ENCODE measurements around the gene GGA1. TPM values are rescaled to one million over a fixed set of nuclear protein-coding genes. Genes with fewer than 3 reads are reported as not detected.
"Not testable (repeated sequence)": the region's sequence is repeated elsewhere in the genome, so short reads cannot be mapped to it uniquely, and the experiment has no call there.

GGA1 gene
- total RNA-seq, 1 experiment from 2014 or later: 53.3 TPM

DNA sequence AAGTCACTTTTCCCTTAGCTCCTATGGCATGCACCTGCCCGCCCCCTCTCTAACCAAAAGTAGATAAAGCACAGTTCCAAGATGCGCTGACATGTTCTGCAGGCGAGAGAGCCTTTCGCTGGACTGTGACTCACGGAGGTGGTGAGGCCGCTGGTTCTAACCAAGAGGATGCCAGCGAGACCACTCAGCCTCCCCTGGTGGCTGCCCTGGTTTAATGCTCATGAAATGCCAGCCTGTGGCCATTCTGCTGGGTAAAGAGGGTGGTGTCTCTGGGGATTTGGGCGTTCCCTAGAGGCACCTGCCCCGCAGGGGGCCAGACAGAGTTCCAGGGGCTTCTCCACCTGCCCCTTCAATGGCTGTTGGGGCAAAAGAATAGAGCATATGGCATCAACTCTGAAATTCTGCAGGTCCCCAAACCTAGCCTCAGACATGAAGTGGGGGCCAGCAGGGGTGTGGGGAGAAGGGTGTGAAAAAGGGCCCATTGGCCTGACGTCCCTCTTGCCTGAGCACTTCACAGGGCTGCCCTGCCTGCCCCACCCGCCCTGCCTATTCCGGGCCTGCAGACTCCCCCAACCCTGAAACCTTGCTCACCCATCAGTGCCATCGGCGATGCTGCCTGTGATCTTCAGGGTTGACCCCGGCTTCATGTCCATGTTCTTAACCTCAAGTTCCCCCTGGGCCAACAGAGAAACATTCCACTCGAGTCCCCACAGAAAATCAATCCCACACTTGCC lies 37.2 kb upstream of the GGA1 start:
- DNase-seq (ENCODE audit: low read depth): peak; percentile 51

DNA sequence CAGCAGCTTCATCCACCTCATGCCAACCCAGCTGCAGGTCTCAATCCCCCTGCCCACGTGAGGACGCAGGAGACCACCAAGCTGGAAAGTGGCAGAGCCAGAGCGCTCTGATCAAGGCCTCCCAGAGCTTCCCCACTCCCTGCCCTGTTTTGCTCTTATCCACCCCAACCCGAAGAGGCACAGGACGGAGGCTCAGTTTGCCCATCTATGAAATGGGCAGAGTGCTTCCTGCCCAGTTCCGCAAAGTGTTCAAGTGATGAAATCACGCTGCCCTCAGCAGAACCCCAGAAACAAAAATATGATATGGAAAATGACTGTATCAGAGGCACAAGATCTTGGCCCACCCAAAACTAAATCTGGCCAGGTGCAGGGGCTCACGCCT lies 36.7 kb upstream of the GGA1 start:
- DNase-seq (ENCODE audit: low read depth): no peak

DNA sequence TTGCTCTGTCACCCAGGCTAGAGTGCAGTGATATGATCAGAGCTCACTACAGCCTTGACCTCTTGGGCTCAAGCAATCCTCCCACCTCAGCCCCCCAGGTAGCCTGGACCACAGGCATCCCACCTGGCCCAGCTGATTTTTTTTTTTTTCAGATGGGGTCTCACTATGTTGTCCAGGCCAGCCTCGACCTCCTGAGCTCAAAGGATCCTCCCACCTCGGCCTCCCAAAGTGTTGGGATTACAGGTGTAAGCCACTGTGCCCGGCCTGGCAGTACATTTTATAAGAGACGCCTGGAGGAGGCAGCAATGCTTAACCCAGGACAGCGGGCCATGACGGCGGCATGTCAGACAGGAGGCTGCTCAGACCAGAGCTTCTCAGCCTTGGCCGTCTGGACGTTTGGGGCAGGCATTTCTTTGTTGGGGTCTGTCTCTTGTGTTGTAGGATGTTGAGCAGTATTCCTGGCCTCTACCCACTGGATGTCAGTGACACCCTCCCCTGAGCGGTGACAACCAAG lies 33.1 kb upstream of the GGA1 start:
- DNase-seq (ENCODE audit: low read depth): no peak

DNA sequence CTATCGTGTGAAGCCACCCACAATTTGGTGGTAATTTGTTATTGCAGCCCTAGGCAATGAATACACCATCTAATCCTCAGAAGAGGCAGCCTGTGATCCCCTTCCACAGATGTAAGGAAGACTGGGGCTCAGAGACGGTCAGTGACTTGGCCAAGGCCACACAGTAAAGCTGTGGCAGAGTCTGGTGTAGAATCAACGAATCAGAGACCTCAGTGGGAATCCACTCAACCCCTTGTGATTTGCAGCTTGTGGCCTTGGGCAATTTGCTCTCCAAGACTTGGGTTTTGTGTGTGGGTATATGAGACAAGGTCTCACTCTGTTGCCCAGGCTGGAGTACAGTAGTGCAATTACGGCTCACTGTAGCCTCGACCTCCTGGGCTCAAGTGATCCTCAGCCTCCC lies 30.6 kb upstream of the GGA1 start:
- DNase-seq (ENCODE audit: low read depth): no peak

DNA sequence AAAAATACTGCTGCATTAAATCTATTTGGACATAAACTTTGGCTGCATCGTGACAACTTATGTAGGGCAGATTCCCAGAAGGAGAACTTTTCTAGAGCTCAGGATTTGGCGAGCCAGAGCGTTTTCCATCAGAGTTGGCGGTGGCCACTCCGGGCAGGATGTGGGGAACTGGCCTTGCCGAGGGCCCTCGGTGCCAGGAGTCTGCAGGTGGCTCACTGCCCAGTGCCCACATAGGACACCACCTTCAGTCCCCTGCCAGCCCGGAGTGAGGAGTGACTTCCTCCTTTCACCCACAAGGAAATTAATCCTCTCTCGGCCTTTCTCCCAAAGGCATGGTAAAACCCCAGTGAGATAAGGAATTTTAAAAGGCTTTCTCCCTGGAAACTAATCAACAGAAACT lies 27.1 kb upstream of the GGA1 start:
- DNase-seq (ENCODE audit: low read depth): no peak

DNA sequence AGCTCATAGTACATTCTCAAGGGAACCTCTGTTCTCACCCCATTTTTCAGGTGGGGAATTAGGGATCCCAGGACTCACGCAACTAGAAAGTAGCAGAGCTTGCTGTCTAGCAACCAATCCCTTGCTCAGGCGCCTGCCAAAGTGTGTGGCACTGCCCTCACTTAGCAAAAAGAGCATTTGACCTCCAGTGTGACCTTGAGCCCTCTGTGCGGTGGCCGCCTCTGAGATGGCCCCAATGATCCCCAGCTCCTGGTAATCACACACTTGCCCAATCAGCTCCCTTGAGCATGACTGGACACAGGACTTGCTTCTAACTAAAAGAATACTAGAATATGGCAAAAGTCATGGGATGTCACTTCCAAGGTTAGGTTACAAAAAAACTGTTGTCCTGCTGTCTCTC lies 26.1 kb upstream of the GGA1 start:
- no peak for DNase-seq (ENCODE audit: low read depth)

DNA sequence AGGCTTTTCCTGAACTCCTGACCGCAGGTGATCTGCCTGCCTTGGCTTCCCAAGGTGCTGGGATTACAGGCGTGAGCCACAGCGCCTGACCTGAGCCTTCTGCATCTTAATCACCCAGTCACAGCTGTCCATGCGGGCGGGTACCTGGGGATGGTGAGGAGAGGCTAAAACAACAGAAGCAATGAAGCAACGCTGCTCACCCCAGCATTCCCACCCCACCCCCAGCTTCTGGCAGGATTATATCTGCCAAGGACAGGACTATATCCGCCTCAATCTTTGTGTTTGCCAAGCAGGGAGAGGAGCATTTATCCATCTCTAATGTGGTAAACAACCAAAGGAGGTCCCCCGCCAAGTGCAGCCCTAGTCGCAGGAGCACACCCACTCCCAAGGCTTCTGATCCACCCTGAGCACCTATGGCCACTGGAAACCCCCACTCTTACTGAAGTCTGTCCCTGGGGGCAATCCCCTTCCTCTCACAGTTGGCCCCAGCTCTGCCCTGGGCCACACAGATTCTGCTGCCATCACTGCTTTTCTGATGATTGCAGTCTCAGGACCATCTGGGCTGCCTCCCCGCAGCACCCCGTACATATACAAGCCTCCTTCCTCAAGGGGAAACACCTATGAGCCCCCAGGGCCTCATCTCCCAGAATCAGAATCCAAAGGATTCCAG lies 20.0 kb upstream of the GGA1 start:
- DNase-seq (ENCODE audit: low read depth): no peak

DNA sequence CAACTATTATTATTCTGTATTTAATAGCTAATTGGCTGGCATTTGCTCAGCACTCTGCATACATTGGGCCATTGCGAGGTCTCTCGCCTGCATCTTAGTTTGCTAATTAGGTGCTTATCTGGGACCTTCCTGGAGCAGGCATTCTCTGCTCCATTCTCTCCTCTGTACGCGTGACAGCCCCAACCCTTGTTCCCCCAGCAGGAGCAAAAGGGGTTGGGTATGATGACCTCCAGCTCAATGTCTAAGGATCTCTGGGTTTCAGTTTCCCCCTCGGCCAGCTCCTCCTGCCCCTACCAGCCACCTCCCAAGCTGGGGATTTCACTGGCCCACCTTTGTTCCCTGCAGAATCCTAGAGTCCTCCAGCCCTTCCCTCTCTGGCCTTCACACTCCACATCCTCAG lies 19.0 kb upstream of the GGA1 start:
- no peak for DNase-seq (ENCODE audit: low read depth)

DNA sequence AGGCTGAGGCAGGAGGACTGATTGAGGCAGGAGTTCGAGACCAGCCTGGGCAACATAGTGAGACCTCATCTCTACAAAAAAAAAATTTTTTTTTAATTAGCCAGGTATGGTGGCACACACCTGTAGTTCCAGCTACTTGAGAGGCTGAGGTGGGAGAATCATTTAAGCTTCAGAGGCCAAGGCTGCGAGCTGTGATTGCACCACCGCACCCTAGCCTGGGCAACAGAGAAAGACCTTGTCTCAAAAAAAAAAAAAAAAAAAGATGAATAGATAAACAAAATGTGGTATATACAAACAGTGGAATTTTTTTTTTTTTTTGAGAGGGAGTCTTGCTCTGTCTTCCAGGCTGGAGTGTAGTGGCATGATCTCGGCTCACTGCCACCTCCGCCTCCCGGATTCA lies 17.6 kb upstream of the GGA1 start:
- DNase-seq (ENCODE audit: low read depth): not testable (repeated sequence)

DNA sequence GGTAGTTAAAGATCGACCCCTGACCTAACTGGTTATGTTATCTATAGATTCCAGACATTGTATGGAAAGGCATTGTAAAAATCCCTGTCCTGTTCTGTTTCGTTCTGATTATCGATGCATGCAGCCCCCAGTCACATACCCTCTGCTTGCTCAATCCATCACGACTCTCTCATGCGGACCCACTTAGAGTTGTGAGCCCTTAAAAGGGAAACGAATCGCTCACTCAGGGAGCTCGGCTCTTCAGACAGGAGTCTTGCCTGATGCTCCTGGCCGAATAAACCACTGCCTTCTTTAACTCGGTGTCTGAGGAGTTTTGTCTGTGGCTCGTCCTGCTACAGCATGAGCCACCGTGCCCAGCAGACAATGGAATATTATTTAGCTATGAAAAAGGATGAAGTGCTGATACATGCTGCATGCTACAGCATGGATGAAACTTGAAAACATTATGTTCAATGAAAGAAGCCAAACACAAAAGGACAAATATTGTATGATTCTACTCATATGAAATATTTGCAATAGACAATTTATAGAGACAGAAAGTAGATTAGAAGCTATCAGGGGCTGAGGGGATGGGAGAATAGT lies 16.7 kb upstream of the GGA1 start:
- DNase-seq (ENCODE audit: low read depth): no peak

DNA sequence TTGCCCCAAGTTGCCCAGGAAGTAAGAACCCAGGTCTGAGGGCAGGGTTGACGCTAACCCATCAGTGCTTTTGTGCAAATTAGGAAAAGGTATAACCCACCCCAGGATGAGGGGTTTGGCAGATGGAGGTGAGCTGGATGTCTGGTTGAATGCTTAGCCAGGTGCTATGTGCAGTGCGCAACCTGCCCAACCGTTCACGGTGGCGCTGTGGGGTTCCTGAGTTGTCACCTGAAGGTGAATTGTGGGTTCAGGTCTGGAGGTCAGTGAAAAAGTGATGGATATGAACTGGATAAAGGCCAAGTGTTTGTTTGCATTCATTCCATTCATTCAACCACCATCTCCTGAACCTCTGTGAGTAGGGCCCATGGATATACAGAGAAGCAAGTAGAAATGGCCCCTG lies 14.4 kb upstream of the GGA1 start:
- DNase-seq (ENCODE audit: low read depth): no peak

DNA sequence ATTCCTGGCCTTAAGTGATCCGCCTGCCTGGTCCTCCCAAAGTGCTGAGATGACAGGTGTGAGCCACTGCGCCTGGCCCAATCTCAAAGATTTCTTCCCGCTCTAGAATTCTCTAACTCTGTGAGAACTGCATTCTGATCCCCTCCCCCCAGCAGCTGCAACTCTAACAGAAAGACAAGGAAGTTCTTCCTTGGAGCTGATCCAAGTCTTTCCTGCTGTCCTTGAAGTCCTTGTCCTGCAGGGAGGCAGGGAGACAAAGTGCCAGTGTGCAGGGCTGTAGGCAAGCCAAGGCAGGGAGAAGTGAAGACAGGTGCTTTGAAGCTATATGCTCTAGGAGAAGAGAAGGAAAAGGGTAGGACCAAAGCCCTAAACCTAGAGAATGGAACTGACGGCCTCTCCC lies 9.5 kb upstream of the GGA1 start:
- peak; percentile 71 for DNase-seq (ENCODE audit: low read depth)

DNA sequence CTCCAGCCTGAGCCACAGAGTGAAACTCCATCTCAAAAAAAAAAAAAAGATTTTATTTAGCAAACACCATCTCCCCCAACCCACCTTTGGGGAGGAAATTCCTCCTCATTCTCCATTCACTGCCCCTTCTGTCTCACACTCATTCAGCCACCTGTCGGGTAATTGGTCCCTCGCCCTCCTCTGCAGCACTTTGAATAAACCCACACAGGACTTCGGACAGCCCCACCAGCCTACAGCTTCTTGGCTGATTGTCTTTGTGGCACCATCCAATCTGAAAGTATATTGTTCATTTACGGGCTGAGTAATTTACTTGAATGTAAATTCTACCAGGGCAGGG lies 7.5 kb upstream of the GGA1 start:
- DNase-seq (ENCODE audit: low read depth): no peak

DNA sequence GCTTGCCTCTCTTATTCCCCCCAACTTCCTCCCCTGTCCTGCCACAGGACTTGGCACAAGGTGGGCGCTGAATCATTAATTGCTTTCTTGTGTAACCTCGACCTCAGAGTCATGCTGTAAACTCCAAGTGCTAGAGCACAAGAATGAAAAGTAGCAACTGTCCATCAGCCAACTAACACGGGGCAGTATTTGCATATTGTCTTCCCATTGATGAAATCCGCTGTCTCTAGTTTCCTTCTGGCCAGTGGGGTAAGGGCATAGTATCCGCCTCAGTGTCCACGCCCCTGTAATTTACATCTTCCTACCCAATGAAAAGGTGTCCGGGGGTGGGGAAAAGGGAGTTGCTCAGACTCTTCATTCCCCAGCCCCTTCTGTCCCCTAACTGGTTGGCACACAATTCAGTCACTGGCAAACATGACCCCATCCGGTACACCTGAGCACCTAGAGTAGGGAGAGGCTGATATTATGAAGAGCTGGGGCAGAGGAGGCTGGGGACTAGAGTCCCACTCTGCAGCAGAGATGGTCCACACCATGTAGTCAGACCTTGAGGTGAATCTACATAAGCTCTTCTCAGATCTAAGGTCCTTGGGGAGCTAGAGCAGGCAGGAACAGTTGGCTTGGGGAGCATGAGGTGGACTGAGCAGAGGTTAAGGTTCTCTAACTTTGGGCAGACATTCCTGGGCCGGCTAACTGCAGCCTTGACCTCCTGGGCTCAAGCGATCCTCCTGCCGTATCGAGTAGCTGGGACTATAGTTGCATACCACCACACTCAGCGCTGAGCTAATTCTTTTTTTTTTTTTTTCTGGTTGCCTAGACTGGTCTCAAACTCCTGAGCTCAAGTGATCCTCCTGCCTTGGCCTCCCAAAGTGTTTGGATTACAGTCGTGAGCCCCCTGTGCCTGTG lies 6.8 kb upstream of the GGA1 start:
- DNase-seq (ENCODE audit: low read depth): peak; percentile 70

DNA sequence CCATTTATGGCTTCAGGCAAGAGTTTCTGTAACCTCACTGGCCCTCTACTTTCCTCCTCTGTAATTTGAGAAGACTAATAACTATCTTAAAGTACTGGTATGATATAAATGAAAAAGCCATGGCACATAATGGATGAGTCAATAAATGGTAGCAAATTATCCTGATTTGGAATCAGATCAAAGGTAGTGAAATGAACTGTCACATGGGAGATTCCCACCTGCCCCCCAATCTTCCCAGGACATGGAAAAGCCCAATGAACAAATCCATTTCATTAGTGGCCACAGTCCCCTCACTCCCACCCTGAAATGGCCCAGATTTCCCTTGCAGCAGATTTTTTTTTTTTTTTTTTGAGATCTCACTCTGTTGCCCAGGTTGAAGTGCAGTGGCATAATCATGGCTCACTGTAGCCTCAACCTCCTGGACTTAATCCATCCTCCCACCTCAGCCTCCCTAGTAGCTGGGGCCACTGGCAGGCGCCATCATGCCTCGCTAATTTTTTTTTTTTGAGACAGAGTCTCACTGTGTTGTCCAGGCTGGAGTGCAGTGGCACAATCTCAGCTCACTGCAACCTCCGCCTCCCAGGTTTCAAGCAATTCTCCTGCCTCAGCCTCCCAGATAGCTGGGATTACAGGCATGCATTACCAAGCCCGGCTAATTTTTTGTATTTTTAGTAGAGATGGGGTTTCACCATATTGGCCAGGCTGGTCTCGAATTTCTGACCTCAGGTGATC lies 5.9 kb upstream of the GGA1 start:
- not testable (repeated sequence) for DNase-seq (ENCODE audit: low read depth)

DNA sequence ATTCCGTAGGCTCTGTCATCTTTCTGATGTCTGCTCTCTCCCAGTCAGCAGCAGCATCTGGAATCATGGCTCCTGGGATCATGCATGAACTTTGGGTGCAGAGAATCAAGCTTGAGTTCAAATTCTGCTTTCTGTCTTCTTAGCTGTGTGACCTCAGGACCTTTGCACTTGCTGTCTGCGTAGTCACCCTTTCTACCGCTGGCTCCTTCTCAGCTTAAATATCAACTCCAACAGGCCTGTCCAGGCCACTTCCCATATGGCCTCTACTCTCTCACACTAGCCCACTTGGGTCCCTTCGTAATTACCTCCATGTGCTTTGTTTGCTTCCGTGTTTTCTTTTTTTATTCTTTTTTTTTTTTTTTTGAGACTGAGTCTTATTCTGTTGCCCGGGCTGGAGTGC lies 4.6 kb upstream of the GGA1 start:
- no peak for DNase-seq (ENCODE audit: low read depth)

DNA sequence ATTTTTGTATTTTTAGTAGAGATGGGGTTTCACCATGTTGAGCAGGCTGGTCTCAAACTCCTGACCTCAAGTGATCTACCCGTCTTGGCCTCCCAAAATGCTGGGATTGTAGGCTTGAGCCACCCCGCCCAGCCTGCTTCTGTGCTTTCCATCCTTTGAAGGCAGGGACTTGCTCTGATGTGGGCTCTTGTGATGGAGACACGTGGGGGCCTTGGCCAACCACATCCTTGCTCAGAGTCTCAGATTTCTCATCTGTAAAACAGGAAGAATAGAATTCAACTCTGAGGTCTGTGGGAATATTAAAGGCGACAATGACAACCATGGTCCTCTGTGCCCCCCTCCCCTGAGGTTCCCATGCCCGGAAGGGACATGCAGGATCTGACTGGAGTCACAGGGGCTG lies 3.8 kb upstream of the GGA1 start:
- no peak for DNase-seq (ENCODE audit: low read depth)

DNA sequence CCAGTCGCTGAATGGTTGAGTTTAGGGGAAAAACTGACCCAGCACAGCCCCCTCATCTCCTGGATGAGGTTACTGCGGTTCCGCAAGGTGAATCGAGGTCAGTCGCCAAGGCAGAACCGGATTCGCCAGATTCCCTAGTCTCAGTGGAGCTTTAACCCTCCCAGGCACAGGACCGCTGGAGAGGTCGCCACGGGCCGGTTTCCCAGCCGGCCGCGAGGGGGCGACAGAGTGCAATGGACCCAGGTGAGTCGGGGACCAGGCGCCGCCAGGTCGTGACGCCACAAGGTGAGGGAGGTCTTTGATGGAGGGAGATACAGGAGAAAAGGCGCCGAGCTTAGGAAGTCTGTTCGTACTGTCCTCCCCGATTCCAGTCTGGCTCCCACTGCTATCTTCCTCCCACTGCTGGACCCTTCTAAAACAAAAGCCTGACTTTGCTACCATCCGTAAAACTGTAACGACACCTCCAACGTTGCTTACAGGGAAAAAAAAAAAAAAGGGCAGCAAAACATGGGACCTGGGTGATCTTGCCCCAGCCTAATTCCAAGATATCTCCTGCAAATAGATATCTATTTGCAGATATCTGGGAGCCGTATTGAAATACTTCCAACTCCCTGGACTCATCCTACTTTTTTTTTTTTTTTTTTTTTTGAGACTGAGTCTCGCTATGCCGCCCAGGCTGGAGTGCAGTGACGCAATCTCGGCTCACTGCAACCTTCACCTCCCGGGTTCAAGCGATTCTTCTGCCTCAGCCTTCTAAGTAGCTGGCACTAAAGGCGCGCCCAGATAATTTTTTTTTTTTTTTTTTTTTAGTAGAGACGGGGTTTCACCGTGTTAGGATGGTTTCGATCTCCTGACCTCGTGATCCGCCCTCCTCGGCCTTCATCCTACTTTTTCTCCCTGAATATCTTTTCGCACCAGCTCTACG lies 1.4 kb upstream of the GGA1 start:
- DNase-seq (ENCODE audit: low read depth): peak; percentile 43

DNA sequence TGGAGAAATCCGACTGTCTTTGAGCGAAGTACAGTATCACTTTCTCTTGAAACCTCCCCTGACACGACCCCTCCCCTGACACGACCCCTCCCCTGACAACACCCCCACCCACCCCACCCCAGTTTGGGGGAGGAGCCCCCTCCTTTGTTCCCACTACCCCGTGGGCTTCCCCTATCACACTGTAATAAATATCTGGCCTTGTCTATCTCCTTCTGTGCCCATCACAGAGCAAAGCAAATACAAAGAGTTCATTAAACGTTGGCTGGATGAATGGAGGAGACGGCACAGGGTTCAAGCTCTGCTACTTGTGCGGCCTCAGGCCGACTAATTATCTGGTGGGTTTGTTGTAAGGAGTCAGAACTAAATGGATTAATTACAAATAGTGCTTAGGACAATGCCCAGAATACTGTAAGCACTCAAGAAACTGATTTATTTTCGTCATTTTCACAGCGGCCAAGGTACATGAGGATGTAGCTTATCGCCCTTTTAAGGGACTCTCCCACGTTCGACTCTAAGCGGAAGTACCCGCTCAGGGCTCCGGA lies 628 bp upstream of the GGA1 start:
- no peak for DNase-seq (ENCODE audit: low read depth)

Data from LHCN-M2 (cell line).